HG03442 (cell line): ENCODE measurements around the gene SLC8A3.

Experiments
- ATAC-seq: cut with Tn5 transposase; IDR thresholded peaks from one replicate; pipeline ENCODE4 v1.9.1; 2021; ENCODE audit warnings: mild to moderate bottlenecking, moderate library complexity; ENCODE audit not compliant: unreplicated experiment

SLC8A3 gene

DNA sequence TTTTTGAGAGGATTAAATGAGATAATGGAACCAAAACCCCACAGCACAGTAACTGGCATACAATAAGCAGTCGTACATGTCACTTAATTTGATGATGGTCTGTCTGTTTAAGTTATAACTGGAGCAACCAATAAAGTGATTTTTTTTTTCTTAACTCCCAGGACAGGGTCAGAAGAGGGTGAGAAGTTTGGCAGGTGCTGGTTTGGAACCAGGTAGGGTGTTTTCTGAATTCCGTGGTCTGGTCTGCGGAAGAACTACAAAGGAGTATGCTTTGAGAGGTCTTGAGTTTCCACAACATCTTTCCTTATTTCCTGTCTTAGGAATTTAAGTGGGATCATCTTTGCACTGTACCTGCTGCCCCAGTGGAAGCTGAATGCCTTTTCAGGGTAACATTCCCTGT, 111.7 kb downstream of the SLC8A3 start:
- ATAC-seq: no peak

DNA sequence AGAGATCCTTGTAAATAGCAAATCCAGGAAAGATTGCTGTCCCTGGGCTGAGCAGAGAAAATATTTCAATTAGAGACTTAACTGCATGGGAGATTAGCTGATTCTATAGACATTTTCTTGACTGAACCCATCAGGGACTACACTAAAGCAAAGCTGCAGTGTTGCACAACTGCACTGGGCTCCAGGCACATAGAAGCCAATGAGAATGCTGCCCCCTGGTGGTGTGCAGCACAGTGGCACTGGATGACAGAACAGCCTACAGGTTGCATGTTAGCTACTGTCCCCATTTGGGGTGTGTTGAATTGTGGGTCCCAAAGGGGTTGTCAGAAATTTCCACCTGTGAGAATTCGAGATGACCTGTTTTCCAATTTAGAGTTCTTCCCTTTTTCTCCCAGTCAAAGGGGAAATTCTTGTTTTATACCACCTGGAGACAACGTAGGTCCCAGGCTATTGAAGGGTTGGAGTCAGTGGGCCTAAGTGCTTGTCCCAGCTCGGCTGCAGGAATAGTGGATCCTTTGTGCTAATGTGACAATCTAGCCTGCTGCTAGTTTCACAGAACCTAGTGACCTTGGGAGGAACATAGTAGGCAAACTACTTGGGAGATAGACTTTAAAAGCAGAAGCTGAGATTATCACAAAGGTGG, 114.7 kb downstream of the SLC8A3 start:
- no peak for ATAC-seq

DNA sequence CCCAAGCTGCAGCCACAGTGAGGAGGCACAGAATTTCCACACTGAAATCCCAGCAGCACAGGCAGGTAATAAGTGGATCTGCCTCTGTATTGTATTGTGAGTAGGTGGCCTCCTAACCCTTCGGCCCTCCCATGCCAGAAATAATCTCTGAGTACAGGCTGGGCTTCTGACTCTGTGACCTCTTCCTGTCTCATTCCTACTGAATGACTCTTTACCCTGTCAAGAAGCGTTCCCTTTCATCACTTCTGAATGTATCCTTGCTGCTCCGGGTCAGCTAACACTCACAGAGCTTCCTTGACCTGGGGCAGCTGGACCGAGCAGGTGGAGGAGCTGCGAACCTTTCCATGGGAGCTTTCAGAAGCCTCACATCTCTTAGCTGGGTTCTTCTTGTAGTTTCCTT, 119.6 kb downstream of the SLC8A3 start:
- ATAC-seq: no peak

DNA sequence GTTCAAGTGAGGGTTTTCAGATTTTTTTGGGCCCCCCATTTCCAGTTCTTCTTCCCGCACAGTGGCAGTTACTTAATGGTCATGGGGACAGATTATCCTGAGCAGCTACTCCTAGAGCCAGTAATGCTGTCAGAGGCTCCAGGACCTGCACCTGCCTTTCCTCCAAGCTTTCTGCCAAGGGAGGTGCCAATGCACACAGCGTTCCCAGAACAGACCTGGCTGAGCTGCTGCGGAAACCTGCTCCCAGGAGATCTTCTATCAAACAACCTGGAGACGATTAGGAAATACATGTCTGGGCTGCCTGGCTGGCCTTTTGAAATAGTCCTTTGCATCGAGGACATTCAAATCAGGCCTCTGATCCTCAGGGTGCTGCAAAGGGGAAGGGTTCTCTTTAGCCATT, 120.9 kb downstream of the SLC8A3 start:
- no peak for ATAC-seq

GRCh38 chr14:70064136-70064865, 124.5 kb downstream of the SLC8A3 start:
- ATAC-seq: no peak

- no peak for ATAC-seq
These were observed 127.6 kb downstream of the SLC8A3 start for GRCh38 chr14:70061108-70061507.

GRCh38 chr14:70059545-70059944, 129.2 kb downstream of the SLC8A3 start:
- ATAC-seq: no peak

DNA sequence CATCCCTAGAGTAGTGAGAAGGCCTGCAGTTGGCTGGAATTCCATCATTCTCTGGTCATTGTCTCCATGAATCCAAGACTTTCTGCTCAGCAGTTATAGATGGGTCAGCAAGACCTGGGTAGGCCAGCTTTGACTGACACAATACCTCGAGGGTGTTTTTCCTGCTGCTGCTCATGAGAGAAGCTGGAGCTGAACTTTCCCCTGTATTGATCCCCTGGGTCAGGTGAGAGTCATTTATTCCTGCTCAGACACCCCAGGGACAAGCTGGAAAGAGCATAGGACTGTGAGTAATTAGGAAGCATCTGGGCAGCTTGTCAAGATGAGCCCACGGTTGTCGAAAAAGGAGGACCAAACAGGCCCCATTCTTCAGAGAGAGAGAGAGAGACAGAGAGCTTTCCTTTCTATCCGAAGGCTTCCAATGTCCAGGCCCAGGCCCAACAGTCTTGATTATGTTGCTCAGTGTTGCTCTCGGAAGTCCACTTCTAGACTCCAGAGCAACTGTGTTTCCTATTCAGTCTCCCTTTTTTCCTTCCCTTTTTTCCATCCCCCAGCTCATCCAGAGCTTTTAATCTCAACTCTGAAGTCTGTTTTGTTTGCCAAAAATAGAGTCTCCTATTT, 131.1 kb downstream of the SLC8A3 start:
- ATAC-seq: no peak

DNA sequence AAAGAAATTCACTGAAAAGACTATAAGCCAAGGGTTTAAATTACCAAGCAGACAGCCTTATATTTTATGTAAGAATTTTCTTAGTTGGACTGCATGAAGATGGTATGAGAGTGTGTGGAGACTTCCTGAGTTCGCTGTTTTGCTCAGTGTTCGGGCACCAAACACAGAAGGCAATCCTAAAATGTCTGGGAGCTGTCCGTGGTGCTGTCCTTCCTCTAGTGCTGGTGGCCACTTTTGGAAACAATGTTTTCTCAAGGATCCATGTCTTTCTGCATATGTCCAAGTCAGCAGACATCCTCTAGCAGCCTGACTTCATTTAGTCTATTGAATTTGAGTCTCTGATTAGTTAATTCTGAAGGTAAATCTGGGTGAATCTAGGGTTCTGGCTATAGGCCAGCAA, 135.8 kb downstream of the SLC8A3 start:
- no peak for ATAC-seq

- no peak for ATAC-seq
These were observed 138.6 kb downstream of the SLC8A3 start for GRCh38 chr14:70050136-70050535.

DNA sequence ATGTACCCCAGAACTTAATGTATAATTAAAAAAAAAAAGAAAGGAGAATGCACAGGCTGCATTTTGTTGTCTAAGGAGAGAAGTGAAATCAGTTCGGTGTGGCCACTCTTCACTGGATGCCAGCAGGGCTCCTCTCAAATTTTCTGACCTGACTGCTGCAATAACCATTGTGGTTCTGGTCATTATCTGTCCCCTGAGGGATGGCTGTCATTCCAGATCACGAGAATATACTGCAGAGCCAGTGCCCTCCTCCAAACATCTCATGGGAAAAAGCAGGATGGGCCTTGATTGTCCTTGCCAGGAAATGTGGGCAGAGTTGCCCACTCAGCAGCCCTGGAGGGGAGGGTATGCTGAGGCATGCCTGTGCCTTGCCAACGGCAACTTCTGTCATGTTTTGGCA, 139.1 kb downstream of the SLC8A3 start:
- ATAC-seq: no peak

DNA sequence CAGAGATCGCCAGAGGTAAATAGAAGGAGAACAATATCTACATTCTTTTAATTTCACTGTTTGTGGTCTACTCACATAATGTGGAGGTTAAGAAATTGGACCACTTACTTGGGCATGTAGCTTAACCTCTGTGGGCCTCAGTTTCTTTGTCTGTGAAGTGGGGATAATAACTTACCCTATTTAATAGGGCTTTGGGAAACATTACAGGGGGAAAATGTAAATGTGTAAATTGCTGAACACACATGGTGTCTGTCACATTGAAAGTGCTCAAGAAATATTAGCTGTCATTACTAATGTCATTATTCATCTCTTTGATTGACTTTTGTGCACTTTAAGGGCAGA, 140.5 kb downstream of the SLC8A3 start:
- ATAC-seq: no peak

DNA sequence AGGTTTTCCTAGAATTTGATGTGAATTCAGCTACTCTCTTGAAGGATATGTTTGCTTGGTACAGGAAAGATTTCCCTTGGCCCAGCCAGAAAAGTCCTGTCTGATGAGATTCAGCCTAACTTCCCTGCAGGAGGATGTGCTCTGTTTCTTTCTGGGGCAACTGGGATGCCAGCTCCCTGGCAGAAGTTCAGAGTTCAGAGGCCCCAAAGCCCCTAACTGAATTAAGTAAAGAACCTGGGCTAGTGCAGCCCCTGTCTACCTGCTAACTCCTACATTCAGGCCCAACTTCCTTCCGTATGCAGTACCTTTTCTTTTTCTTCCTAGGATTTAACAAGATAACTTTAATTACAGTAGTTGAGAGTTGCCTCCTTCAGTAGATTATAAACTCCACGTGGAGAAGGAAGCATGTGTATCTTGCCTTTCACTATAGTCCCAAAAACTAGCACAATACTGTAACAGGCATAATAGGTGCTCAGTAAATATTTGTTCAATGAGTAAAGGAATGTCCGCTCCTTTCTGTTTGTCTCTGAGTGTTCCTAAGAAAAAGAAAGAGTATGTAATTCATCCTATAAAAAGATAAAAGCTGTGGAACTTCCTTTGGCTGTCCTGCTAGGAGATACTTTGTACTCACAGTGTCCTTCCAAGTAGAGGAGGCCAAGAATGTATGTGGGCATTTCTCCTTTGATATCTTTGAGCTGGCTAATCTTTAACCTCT, 141.0 kb downstream of the SLC8A3 start:
- no peak for ATAC-seq

- no peak for ATAC-seq
These were observed 142.8 kb downstream of the SLC8A3 start for GRCh38 chr14:70045844-70046535.

- ATAC-seq: no peak
These were observed 143.4 kb downstream of the SLC8A3 start for GRCh38 chr14:70045310-70045709.

DNA sequence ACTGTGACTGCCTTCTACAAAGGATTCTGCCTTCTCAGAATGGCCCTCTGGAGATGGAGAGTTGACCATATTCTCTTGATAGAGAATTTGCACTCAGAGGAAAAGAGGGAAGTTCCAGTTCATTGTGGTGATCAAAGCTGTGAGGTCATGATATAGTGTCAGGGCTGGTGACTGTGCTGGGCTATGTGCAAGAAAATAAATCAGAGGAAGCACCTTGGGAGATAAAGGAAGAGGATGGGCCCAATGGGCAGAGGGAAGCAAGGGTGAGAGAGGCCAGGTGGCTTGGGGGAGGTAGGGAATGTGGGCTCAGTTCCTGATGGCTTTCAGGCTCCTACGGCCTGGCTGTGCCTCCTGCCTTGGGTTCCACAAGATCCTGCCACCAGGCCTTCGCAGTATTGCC, 145.8 kb downstream of the SLC8A3 start:
- ATAC-seq: no peak

- no peak for ATAC-seq
These were observed 152.1 kb downstream of the SLC8A3 start for GRCh38 chr14:70036665-70037064.

- ATAC-seq: no peak
These were observed 154.5 kb downstream of the SLC8A3 start for GRCh38 chr14:70034257-70034656.

DNA sequence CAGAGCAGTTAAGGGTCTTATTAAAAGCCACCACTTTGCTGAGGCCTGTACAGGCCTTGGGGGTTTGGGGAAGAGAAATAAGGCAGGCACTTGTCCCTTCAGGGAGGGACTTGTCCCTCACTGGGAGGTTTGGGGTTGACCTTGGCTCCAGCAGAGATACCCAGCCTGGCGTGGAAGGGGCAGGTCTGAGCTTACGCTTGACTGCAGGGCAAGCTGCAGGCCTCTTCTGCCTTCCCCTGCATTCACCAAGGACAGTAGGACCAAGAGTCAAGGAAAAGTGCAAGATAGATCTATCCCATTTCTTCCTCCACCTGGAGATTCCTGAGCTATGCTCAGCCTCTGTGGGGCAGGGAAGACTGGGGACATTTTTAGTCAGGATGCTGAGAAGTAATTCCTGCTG, 155.2 kb downstream of the SLC8A3 start:
- no peak for ATAC-seq

- ATAC-seq: no peak
These were observed 155.6 kb downstream of the SLC8A3 start for GRCh38 chr14:70033116-70033515.

GRCh38 chr14:70032447-70032846, 156.3 kb downstream of the SLC8A3 start:
- ATAC-seq: no peak
